PC-3 (cell line): ENCODE measurements around the gene DAPK1.

ENCODE experiments used
- EZH2 ChIP-seq: fragments of 300-600 bp; sonication (generic); IDR thresholded peaks from one replicate; pipeline ENCODE4 v1.6.1; 2017; ENCODE audit warnings: antibody characterized with exemption, mild to moderate bottlenecking, low read length; ENCODE audit not compliant: unreplicated experiment
- TF ChIP-seq, protein P1 (sequence below): fragments of 300-600 bp; sonication (generic); conservative IDR thresholded peaks from 2 replicates; pipeline ENCODE4 v1.5.1; 2017; ENCODE audit warnings: antibody characterized with exemption, low read depth, mild to moderate bottlenecking, low read length

DNA sequence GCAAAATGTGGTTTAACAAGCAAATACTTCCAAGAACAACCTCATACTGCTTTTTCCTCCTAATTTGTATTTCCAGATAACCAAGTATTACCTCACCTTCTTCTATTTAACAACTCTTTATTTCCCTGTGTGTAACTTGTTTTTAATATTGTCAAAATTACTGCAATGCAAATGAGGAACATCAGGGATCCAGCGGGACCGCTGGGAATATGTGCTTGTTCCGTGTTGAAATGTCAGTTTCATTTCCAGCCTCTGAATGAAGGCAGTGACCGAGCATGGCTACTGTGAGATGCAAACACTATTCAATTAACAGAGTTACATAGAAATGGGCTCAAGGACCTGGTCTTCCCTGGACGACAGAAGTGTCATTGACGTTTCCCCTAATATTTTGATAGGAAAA is 117.5 kb downstream of the DAPK1 start:
- TF ChIP-seq, protein P1, sequence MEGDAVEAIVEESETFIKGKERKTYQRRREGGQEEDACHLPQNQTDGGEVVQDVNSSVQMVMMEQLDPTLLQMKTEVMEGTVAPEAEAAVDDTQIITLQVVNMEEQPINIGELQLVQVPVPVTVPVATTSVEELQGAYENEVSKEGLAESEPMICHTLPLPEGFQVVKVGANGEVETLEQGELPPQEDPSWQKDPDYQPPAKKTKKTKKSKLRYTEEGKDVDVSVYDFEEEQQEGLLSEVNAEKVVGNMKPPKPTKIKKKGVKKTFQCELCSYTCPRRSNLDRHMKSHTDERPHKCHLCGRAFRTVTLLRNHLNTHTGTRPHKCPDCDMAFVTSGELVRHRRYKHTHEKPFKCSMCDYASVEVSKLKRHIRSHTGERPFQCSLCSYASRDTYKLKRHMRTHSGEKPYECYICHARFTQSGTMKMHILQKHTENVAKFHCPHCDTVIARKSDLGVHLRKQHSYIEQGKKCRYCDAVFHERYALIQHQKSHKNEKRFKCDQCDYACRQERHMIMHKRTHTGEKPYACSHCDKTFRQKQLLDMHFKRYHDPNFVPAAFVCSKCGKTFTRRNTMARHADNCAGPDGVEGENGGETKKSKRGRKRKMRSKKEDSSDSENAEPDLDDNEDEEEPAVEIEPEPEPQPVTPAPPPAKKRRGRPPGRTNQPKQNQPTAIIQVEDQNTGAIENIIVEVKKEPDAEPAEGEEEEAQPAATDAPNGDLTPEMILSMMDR = no peak
- TF ChIP-seq EZH2 = no peak
